ENCODE measurements around the gene MIGA1.
"Not testable (repeated sequence)": the region's sequence is repeated elsewhere in the genome, so short reads cannot be mapped to it uniquely, and the experiment has no call there.

MIGA1 gene

GRCh38 chr1:77797991-77798390 lies 18.5 kb downstream of the MIGA1 start:
- no peak for DNase-seq (ENCODE audit: extremely low read depth in 1 of 2, low read depth in 1 of 2)

- no peak for DNase-seq (ENCODE audit: extremely low read depth in 1 of 2, low read depth in 1 of 2)
Observed at GRCh38 chr1:77802026-77802425, 22.6 kb downstream of the MIGA1 start.

GRCh38 chr1:77803371-77803770 lies 23.9 kb downstream of the MIGA1 start:
- no peak for DNase-seq (ENCODE audit: extremely low read depth in 1 of 2, low read depth in 1 of 2)

- DNase-seq (ENCODE audit: extremely low read depth in 1 of 2, low read depth in 1 of 2): not testable (repeated sequence)
Observed at GRCh38 chr1:77809787-77810462, 30.5 kb downstream of the MIGA1 start.

GRCh38 chr1:77811589-77811988 lies 32.1 kb downstream of the MIGA1 start:
- DNase-seq (ENCODE audit: extremely low read depth in 1 of 2, low read depth in 1 of 2): not testable (repeated sequence)

- no peak for DNase-seq (ENCODE audit: extremely low read depth in 1 of 2, low read depth in 1 of 2)
Observed at GRCh38 chr1:77817368-77818209, 38.1 kb downstream of the MIGA1 start.

- DNase-seq (ENCODE audit: extremely low read depth in 1 of 2, low read depth in 1 of 2): no peak
Observed at GRCh38 chr1:77820121-77820520, 40.7 kb downstream of the MIGA1 start.

- no peak for DNase-seq (ENCODE audit: extremely low read depth in 1 of 2, low read depth in 1 of 2)
Observed at GRCh38 chr1:77824079-77824478, 44.6 kb downstream of the MIGA1 start.

- DNase-seq (ENCODE audit: extremely low read depth in 1 of 2, low read depth in 1 of 2): no peak
Observed at GRCh38 chr1:77824694-77825093, 45.2 kb downstream of the MIGA1 start.

GRCh38 chr1:77825131-77825709 lies 45.8 kb downstream of the MIGA1 start:
- no peak for DNase-seq (ENCODE audit: extremely low read depth in 1 of 2, low read depth in 1 of 2)

- DNase-seq (ENCODE audit: extremely low read depth in 1 of 2, low read depth in 1 of 2): not testable (repeated sequence)
Observed at GRCh38 chr1:77826851-77827250, 47.4 kb downstream of the MIGA1 start.

- DNase-seq (ENCODE audit: extremely low read depth in 1 of 2, low read depth in 1 of 2): no peak
Observed at GRCh38 chr1:77828098-77828497, 48.6 kb downstream of the MIGA1 start.

- no peak for DNase-seq (ENCODE audit: extremely low read depth in 1 of 2, low read depth in 1 of 2)
Observed at GRCh38 chr1:77829851-77830250, 50.4 kb downstream of the MIGA1 start.

GRCh38 chr1:77830946-77831345 lies 51.5 kb downstream of the MIGA1 start:
- no peak for DNase-seq (ENCODE audit: extremely low read depth in 1 of 2, low read depth in 1 of 2)

- no peak for DNase-seq (ENCODE audit: extremely low read depth in 1 of 2, low read depth in 1 of 2)
Observed at GRCh38 chr1:77831566-77831965, 52.1 kb downstream of the MIGA1 start.

GRCh38 chr1:77831976-77832711 lies 52.7 kb downstream of the MIGA1 start:
- no peak for DNase-seq (ENCODE audit: extremely low read depth in 1 of 2, low read depth in 1 of 2)

GRCh38 chr1:77832901-77833300 lies 53.5 kb downstream of the MIGA1 start:
- DNase-seq (ENCODE audit: extremely low read depth in 1 of 2, low read depth in 1 of 2): no peak

- no peak for DNase-seq (ENCODE audit: extremely low read depth in 1 of 2, low read depth in 1 of 2)
Observed at GRCh38 chr1:77833521-77834100, 54.2 kb downstream of the MIGA1 start.

GRCh38 chr1:77834771-77835334 lies 55.4 kb downstream of the MIGA1 start:
- DNase-seq (ENCODE audit: extremely low read depth in 1 of 2, low read depth in 1 of 2): no peak

GRCh38 chr1:77841574-77841973 lies 62.1 kb downstream of the MIGA1 start:
- DNase-seq (ENCODE audit: extremely low read depth in 1 of 2, low read depth in 1 of 2): no peak

GRCh38 chr1:77845951-77846350 lies 66.5 kb downstream of the MIGA1 start:
- no peak for DNase-seq (ENCODE audit: extremely low read depth in 1 of 2, low read depth in 1 of 2)

Data from stimulated activated CD8-positive, alpha-beta memory T cell treated with anti-CD3 and anti-CD28 coated beads, Interleukin-7, amount 100 ng/mL, for 48 hours (primary cell).